ENCODE results near the gene FER. TPM values are rescaled to one million over a fixed set of nuclear protein-coding genes. Genes with fewer than 3 reads are reported as not detected.

FER gene
- total and polyA plus RNA-seq, 10 of the 15 experiments (the other 5 are each of a cell fraction or from before 2014, with no cell fraction given) = 4.4 to 19.1 (median 9.6) TPM

- TF ChIP-seq ZBTB33 (IDR thresholded peaks at IDR 0.05) = no peak
Measured at GRCh38 chr5:109105631-109106267, 358.1 kb downstream of the FER start (continued).

DNA sequence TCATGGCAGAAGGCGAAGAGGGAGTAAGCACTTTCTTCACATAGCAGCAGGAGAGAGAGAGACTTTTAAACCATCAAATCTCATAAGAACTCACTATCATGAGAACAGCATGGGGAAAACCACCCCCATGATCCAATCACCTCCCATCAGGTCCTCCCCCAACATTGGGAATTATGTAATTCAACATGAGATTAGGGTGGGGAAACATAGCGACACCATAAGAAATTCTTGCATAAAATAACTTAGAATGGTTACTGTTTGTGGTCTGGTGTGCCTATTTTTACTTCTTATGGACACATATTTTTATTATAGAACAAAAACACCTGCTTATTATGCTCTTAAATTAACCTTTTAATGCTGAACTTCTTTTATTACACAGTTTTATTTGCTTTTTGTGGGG is 364.0 kb downstream of the FER start:
- H4K20me1 ChIP-seq (ENCODE audit: control insufficient read depth, insufficient read depth) = no peaks in the 10 kb centered on the region
- intact Hi-C loops (cut with micrococcal nuclease; ENCODE audit: unreplicated experiment) = no loop called here
- no peak for FAIRE-seq

More for the DNA sequence above, 364.0 kb downstream of the FER start:
- Histone ChIP-seq H3K4me3 (no peak overlapping the region), H3K27ac (ENCODE audit: control insufficient read depth, insufficient read depth) (no peak overlapping the region), H3K4me2 (ENCODE audit: control insufficient read depth, insufficient read depth) (no peak overlapping the region), H3K79me2 (ENCODE audit: control insufficient read depth, insufficient read depth, low read length) (no peaks in the 10 kb centered on the region), H3K9ac (ENCODE audit: control insufficient read depth, insufficient read depth, low read length) (no peak overlapping the region), H3K27me3 (replicated peaks in 1 of 2; ENCODE audit: control insufficient read depth in 2 of 2, insufficient read depth in 2 of 2, low read length in 1 of 2) (no peaks in the 10 kb centered on the region), H3K9me3 (replicated peaks; ENCODE audit: control insufficient read depth, insufficient read depth, low read length) (no peaks in the 10 kb centered on the region), H3K4me1 (ENCODE audit: control insufficient read depth, insufficient read depth, low read length) (no peaks in the 10 kb centered on the region), H3K36me3 (ENCODE audit: control insufficient read depth in 2 of 2, insufficient read depth in 2 of 2, low read length in 1 of 2) (no peaks in the 10 kb centered on the region), H2AFZ (ENCODE audit: control insufficient read depth, low read depth, low read length) (no peak overlapping the region)
- RAD21 ChIA-PET (ENCODE audit: unreplicated experiment) = no interaction called here
- TF ChIP-seq, protein P1, sequence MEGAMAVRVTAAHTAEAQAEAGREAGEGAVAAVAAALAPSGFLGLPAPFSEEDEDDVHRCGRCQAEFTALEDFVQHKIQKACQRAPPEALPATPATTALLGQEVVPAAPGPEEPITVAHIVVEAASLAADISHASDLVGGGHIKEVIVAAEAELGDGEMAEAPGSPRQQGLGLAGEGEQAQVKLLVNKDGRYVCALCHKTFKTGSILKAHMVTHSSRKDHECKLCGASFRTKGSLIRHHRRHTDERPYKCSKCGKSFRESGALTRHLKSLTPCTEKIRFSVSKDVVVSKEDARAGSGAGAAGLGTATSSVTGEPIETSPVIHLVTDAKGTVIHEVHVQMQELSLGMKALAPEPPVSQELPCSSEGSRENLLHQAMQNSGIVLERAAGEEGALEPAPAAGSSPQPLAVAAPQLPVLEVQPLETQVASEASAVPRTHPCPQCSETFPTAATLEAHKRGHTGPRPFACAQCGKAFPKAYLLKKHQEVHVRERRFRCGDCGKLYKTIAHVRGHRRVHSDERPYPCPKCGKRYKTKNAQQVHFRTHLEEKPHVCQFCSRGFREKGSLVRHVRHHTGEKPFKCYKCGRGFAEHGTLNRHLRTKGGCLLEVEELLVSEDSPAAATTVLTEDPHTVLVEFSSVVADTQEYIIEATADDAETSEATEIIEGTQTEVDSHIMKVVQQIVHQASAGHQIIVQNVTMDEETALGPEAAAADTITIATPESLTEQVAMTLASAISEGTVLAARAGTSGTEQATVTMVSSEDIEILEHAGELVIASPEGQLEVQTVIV (IDR thresholded peaks at IDR 0.05; ENCODE audit: borderline replicate concordance, partially characterized antibody) = no peak
- ATAC-seq (no peak), DNase-seq (ENCODE audit: low read depth, low spot score) (no peak)
- 95% methylated on average over 2 of the region's 2 CpGs for WGBS (ENCODE audit: insufficient coverage, insufficient replicate concordance, low lambda C conversion rate, missing lambda C conversion rate)
- in situ Hi-C loops (cut with MboI) = no loop called here
- POLR2A ChIA-PET = no interaction called here
- no TSS peak for BruUV-seq (replicated peaks)
- CTCF ChIA-PET = no interaction called here
- SMC1A ChIA-PET (ENCODE audit: uncharacterized antibody, unreplicated experiment) = no interaction called here
